ENCODE measurements around the gene FEM1B. TPM values are rescaled to one million over a fixed set of nuclear protein-coding genes. Genes with fewer than 3 reads are reported as not detected.

Gene FEM1B
- total RNA-seq, 1 experiment from 2014 or later: 41.0 TPM

GRCh38 chr15:68302729-68303128 is 25.2 kb downstream of the FEM1B start:
- H3K27me3 Mint-ChIP-seq (ENCODE audit: insufficient read depth, unreplicated experiment): no peaks in the 10 kb centered on the region
- H3K36me3 Mint-ChIP-seq (ENCODE audit: insufficient read depth, unreplicated experiment): peaks cover 12% of the 10 kb centered on the region
- Histone ChIP-seq H3K4me3 (ENCODE audit: low read depth, low read length) (no peak overlapping the region), H3K9me3 (no peaks in the 10 kb centered on the region), H3K27me3 (replicated peaks; ENCODE audit: control insufficient read depth, insufficient read depth, low read length) (no peaks in the 10 kb centered on the region), H3K4me1 (peaks cover 26% of the 10 kb centered on the region), H3K36me3 (ENCODE audit: control insufficient read depth, insufficient read depth, low read length) (no peaks in the 10 kb centered on the region)
- H3K4me1 Mint-ChIP-seq (ENCODE audit: low read depth, unreplicated experiment): peaks cover 30% of the 10 kb centered on the region
- intact Hi-C loops (cut with micrococcal nuclease; ENCODE audit: unreplicated experiment): loop anchor here (10.0 kb wide), 1 partner anchor 132 kb away; the partner anchor contains the start of gene ITGA11
- no peak overlapping the region for H3K4me3 Mint-ChIP-seq (ENCODE audit: unreplicated experiment)
- H3K9me3 Mint-ChIP-seq (ENCODE audit: unreplicated experiment): no peaks in the 10 kb centered on the region
- ChIA-PET POLR2A (no interaction called here), CTCF (interaction anchor here (2.6 kb wide), 1 partner anchor 50 kb away, joined by 21 read pairs; no protein-coding TSS in a partner anchor)
- no peak for DNase-seq
- H3K27ac Mint-ChIP-seq (ENCODE audit: unreplicated experiment): no peak overlapping the region
- no TSS peak for BruUV-seq (replicated peaks)
- TF ChIP-seq CTCF (IDR thresholded peaks at IDR 0.05; ENCODE audit: insufficient read depth in 1 of 2, low read depth in 1 of 2, low read length in 1 of 2, severe bottlenecking in 1 of 2, unreplicated experiment in 1 of 2): no peak

GRCh38 chr15:68303134-68303533 is 25.6 kb downstream of the FEM1B start:
- H3K27ac Mint-ChIP-seq (ENCODE audit: unreplicated experiment): no peak overlapping the region
- no peaks in the 10 kb centered on the region for H3K27me3 Mint-ChIP-seq (ENCODE audit: insufficient read depth, unreplicated experiment)
- Histone ChIP-seq H3K4me3 (ENCODE audit: low read depth, low read length) (no peak overlapping the region), H3K4me1 (peaks cover 26% of the 10 kb centered on the region), H3K9me3 (no peaks in the 10 kb centered on the region), H3K27me3 (replicated peaks; ENCODE audit: control insufficient read depth, insufficient read depth, low read length) (no peaks in the 10 kb centered on the region), H3K36me3 (ENCODE audit: control insufficient read depth, insufficient read depth, low read length) (no peaks in the 10 kb centered on the region)
- TF ChIP-seq CTCF (IDR thresholded peaks at IDR 0.05; ENCODE audit: insufficient read depth in 1 of 2, low read depth in 1 of 2, low read length in 1 of 2, severe bottlenecking in 1 of 2, unreplicated experiment in 1 of 2): no peak
- H3K36me3 Mint-ChIP-seq (ENCODE audit: insufficient read depth, unreplicated experiment): peaks cover 12% of the 10 kb centered on the region
- CTCF ChIA-PET: interaction anchor here (2.6 kb wide), 1 partner anchor 50 kb away, joined by 21 read pairs; no protein-coding TSS in a partner anchor
- BruUV-seq (replicated peaks): no TSS peak
- intact Hi-C loops (cut with micrococcal nuclease; ENCODE audit: unreplicated experiment): loop anchor here (10.0 kb wide), 1 partner anchor 132 kb away; the partner anchor contains the start of gene ITGA11
- peaks cover 30% of the 10 kb centered on the region for H3K4me1 Mint-ChIP-seq (ENCODE audit: low read depth, unreplicated experiment)
- no peak for DNase-seq
- H3K9me3 Mint-ChIP-seq (ENCODE audit: unreplicated experiment): no peaks in the 10 kb centered on the region
- POLR2A ChIA-PET: no interaction called here
- no peak overlapping the region for H3K4me3 Mint-ChIP-seq (ENCODE audit: unreplicated experiment)

GRCh38 chr15:68303560-68304436 is 26.3 kb downstream of the FEM1B start:
- no peaks in the 10 kb centered on the region for H3K9me3 Mint-ChIP-seq (ENCODE audit: unreplicated experiment)
- no peak for DNase-seq
- H3K36me3 Mint-ChIP-seq (ENCODE audit: insufficient read depth, unreplicated experiment): peaks cover 12% of the 10 kb centered on the region
- Histone ChIP-seq H3K27me3 (replicated peaks; ENCODE audit: control insufficient read depth, insufficient read depth, low read length) (no peaks in the 10 kb centered on the region), H3K4me1 (peaks cover 26% of the 10 kb centered on the region), H3K36me3 (ENCODE audit: control insufficient read depth, insufficient read depth, low read length) (no peaks in the 10 kb centered on the region), H3K9me3 (no peaks in the 10 kb centered on the region), H3K4me3 (ENCODE audit: low read depth, low read length) (no peak overlapping the region)
- CTCF ChIA-PET: interaction anchor here (2.6 kb wide), 1 partner anchor 51 kb away, joined by 21 read pairs; no protein-coding TSS in a partner anchor
- BruUV-seq (replicated peaks): no TSS peak
- TF ChIP-seq CTCF (IDR thresholded peaks at IDR 0.05; ENCODE audit: insufficient read depth in 1 of 2, low read depth in 1 of 2, low read length in 1 of 2, severe bottlenecking in 1 of 2, unreplicated experiment in 1 of 2): no peak
- no peaks in the 10 kb centered on the region for H3K27me3 Mint-ChIP-seq (ENCODE audit: insufficient read depth, unreplicated experiment)
- POLR2A ChIA-PET: no interaction called here
- peaks cover 30% of the 10 kb centered on the region for H3K4me1 Mint-ChIP-seq (ENCODE audit: low read depth, unreplicated experiment)
- no peak overlapping the region for H3K4me3 Mint-ChIP-seq (ENCODE audit: unreplicated experiment)
- H3K27ac Mint-ChIP-seq (ENCODE audit: unreplicated experiment): no peak overlapping the region
- intact Hi-C loops (cut with micrococcal nuclease; ENCODE audit: unreplicated experiment): loop anchor here (10.0 kb wide), 1 partner anchor 131 kb away; the partner anchor contains the start of gene ITGA11

Data from Caco-2 (cell line).